22Rv1 (cell line): ENCODE data around the gene C19orf81.
"Not testable (repeated sequence)": the region's sequence is repeated elsewhere in the genome, so short reads cannot be mapped to it uniquely, and the experiment has no call there.

Experiments used
- CTCF ChIP-seq: fragments of 450-650 bp; IDR thresholded peaks from 2 replicates; pipeline ENCODE4 v1.5.1; 2017; ENCODE audit warnings: mild to moderate bottlenecking
- ZFX ChIP-seq: fragments of 450-650 bp; IDR thresholded peaks from 2 replicates; pipeline ENCODE4 v1.6.1; 2017; ENCODE audit warnings: antibody characterized with exemption, borderline replicate concordance

- TF ChIP-seq CTCF, ZFX: not testable (repeated sequence)
Measured at GRCh38 chr19:50619184-50619583, 30.1 kb upstream of the C19orf81 start.
